Neural crest cell (in vitro differentiated cells): ENCODE data around the gene GJA9. TPM values are rescaled to one million over a fixed set of nuclear protein-coding genes. Genes with fewer than 3 reads are reported as not detected.

Experiments
- DNase-seq: peaks from one replicate; pipeline ENCODE4 v3.0.0; 2021; ENCODE audit warnings: low read depth, mixed read lengths, low spot score
- H3K27ac Mint-ChIP-seq: one replicate; pipeline ENCODE4 v1.8.0; 2021; ENCODE audit warnings: mild to moderate bottlenecking, mixed read lengths; ENCODE audit not compliant: unreplicated experiment
- H3K27me3 Mint-ChIP-seq: 2 replicates; pipeline ENCODE4 v1.8.0; 2021; ENCODE audit warnings: low read depth, mild to moderate bottlenecking, mixed read lengths
- H3K36me3 Mint-ChIP-seq: 2 replicates; pipeline ENCODE4 v1.8.0; 2021; ENCODE audit warnings: low read depth, mild to moderate bottlenecking, mixed read lengths
- H3K4me1 Mint-ChIP-seq: 2 replicates; pipeline ENCODE4 v1.8.0; 2021; ENCODE audit warnings: mixed read lengths
- H3K4me3 Mint-ChIP-seq: one replicate; pipeline ENCODE4 v1.8.0; 2021; ENCODE audit warnings: mild to moderate bottlenecking, mixed read lengths
- H3K9me3 Mint-ChIP-seq: 2 replicates; pipeline ENCODE4 v1.8.0; 2021; ENCODE audit warnings: mixed read lengths
- total RNA-seq: library from RNA; stranded (reverse); gene quantifications from 2 replicates; pipeline ENCODE4 v1.2.1, GENCODE V29; 2021
- TF ChIP-seq, protein P1 (sequence below): fragments of 200-600 bp; sonication (generic); conservative IDR thresholded peaks from 2 replicates; pipeline ENCODE4 v1.5.0; 2021; ENCODE audit warnings: antibody characterized with exemption, mild to moderate bottlenecking

The GJA9 gene
- total RNA-seq, 1 donor from 2014 or later = not detected

- Mint-ChIP-seq H3K4me1 (no peaks in the 10 kb centered on the region), H3K36me3 (no peaks in the 10 kb centered on the region), H3K27ac (no peak overlapping the region), H3K4me3 (no peak overlapping the region), H3K9me3 (no peaks in the 10 kb centered on the region), H3K27me3 (no peaks in the 10 kb centered on the region)
- no peak for DNase-seq
- TF ChIP-seq, protein P1, sequence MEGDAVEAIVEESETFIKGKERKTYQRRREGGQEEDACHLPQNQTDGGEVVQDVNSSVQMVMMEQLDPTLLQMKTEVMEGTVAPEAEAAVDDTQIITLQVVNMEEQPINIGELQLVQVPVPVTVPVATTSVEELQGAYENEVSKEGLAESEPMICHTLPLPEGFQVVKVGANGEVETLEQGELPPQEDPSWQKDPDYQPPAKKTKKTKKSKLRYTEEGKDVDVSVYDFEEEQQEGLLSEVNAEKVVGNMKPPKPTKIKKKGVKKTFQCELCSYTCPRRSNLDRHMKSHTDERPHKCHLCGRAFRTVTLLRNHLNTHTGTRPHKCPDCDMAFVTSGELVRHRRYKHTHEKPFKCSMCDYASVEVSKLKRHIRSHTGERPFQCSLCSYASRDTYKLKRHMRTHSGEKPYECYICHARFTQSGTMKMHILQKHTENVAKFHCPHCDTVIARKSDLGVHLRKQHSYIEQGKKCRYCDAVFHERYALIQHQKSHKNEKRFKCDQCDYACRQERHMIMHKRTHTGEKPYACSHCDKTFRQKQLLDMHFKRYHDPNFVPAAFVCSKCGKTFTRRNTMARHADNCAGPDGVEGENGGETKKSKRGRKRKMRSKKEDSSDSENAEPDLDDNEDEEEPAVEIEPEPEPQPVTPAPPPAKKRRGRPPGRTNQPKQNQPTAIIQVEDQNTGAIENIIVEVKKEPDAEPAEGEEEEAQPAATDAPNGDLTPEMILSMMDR = no peak
These were observed 11.6 kb upstream of the GJA9 start for GRCh38 chr1:38892976-38893375.

DNA sequence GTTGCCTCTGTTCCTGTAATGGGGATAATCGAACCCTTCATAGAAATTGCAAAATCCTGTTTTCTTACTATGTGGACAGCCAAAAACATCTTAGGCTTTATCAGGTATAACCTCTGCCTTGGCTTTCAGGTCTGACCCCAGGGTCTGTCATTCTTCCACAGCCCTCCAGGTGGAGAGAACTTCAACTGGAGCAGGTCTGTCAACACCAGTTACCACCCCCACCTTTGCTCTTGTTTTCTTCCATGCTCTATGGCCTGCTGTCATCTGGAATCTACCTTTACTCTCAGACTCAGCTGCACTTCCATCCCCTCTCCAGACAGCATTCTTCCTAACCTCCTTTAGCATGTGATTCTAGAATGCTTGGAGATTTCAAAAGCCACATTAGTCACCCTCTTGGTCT, 10.4 kb upstream of the GJA9 start:
- Mint-ChIP-seq H3K27me3 (no peaks in the 10 kb centered on the region), H3K4me1 (no peaks in the 10 kb centered on the region), H3K27ac (no peak overlapping the region), H3K4me3 (no peak overlapping the region), H3K36me3 (no peaks in the 10 kb centered on the region), H3K9me3 (no peaks in the 10 kb centered on the region)
- TF ChIP-seq, protein P1 = peak; percentile 23
- DNase-seq = no peak

GRCh38 chr1:38889589-38889988, 8.2 kb upstream of the GJA9 start:
- no peak for DNase-seq
- Mint-ChIP-seq H3K27ac (no peak overlapping the region), H3K9me3 (no peaks in the 10 kb centered on the region), H3K36me3 (no peaks in the 10 kb centered on the region), H3K4me3 (no peak overlapping the region), H3K4me1 (no peaks in the 10 kb centered on the region), H3K27me3 (no peaks in the 10 kb centered on the region)
- TF ChIP-seq, protein P1 = no peak

- DNase-seq = no peak
- Mint-ChIP-seq H3K4me3 (no peak overlapping the region), H3K36me3 (no peaks in the 10 kb centered on the region), H3K9me3 (no peaks in the 10 kb centered on the region), H3K27me3 (no peaks in the 10 kb centered on the region), H3K4me1 (no peaks in the 10 kb centered on the region), H3K27ac (no peak overlapping the region)
- TF ChIP-seq, protein P1 = no peak
These were observed 7.3 kb upstream of the GJA9 start for GRCh38 chr1:38888423-38889333.

DNA sequence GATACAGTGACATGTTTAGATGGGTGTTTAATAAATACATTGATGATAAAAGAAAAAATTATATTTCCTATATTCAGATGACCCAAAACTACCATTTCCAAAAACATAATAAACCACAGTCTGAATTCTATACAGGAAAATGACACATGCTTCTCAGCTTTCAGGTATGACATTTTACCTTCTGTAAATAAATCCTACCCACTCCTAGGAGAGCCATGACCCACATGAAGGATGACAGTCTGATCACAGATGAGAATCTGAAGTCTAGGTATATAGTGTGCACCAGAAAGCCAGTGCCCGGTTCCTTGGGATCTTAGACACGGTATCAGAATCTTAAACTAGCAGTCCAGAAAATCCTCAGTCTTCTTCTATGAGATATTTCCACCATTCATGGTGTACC, 3.7 kb upstream of the GJA9 start:
- Mint-ChIP-seq H3K27ac (peak overlapping the region; percentile 19), H3K9me3 (no peaks in the 10 kb centered on the region), H3K4me1 (no peaks in the 10 kb centered on the region), H3K4me3 (no peak overlapping the region), H3K27me3 (no peaks in the 10 kb centered on the region), H3K36me3 (no peaks in the 10 kb centered on the region)
- DNase-seq = no peak
- TF ChIP-seq, protein P1 = no peak
